ENCODE measurements around the gene MRAP.

MRAP gene

DNA sequence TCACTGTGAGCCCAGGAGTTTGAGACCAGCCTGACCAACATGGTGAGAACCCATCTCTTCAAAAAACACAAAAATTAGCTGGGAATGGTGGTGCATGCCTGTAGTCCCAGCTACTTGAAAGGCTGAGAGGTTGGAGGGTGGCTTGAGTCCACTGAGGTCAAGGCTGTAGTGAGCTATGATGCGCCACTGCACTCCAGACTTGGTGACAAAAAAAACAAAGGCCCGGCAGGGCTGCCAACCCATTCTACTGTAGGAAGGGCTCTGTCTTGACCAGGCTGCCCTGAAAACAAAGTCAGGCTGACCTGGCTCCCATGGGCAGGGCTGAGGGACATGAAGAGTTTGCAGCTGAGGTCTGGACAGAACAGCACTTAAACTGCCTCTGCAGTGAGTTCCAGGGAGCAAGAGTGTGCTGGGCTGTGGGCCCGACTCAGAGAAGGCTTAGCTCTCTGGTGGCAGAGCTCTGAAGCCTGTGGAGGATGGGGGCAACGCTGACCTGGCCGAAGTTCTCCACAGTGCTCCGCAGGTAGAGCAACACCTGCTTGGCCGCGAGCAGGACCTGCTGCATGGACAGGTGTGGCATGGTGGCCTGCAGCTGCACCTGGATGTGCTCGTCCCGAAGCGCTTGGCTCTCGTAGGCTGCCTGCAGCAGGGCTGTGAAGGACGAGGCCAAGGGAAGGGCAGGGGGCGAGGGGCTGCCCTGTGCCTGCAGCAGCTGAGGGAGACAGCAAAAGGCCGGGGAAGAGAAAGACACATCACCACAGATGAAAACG, 51.7 kb downstream of the MRAP start:
- no peak for DNase-seq

DNA sequence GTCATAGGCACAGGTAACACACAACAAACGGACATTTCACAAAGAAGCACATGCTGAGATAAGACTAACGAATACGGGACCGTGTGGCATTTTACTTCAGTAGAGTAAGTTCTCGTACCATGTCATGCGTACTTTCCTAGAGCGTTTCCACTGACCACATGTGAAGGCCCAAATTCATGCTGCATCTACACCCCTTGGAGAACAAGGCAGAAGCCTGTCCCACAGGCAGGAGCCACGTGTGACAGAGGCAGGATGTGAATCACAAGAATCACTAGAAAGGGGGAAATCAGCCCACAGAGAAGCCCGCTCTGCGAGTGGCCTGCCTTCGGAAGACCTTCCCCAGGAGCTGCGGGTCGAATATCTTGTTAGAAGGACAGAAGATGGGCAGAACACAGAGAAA, 52.3 kb downstream of the MRAP start:
- no peak for DNase-seq

GRCh38 chr21:32351428-32351827, 52.8 kb downstream of the MRAP start:
- no peak for DNase-seq

- DNase-seq = no peak
These were observed 53.9 kb downstream of the MRAP start for GRCh38 chr21:32352526-32352925.

DNA sequence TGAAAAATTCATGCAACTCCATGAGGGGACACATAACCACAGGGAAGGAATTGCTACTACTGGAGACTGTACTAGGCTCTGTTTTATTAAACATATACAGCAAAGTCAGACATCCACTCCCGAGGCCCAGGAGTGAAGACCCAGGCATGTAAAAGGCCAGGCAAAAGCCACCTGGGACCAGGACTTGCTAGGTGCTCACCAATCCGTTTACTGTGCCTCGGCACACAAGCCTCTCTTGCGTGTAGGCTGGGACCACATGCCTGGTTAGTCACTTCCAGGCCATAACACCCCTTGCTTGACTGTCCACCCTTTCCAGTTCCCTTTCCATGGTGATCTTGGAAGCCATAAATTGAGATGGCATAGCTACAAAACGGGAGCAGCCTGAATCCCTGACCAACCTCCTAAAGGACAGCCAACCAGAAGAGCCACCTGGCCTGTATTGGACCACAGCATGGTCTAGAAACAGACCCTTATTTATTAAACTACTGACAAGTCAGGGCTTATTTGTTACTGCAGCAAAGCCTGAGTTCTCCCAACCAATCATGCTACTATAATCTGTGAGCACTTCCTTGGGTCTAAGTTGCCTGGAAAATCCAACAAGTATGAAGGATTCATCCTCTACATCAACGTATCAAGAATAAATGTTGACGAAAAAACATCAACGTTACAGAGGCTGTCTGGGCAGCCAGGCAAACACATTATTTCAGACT, 54.5 kb downstream of the MRAP start:
- DNase-seq = no peak

DNA sequence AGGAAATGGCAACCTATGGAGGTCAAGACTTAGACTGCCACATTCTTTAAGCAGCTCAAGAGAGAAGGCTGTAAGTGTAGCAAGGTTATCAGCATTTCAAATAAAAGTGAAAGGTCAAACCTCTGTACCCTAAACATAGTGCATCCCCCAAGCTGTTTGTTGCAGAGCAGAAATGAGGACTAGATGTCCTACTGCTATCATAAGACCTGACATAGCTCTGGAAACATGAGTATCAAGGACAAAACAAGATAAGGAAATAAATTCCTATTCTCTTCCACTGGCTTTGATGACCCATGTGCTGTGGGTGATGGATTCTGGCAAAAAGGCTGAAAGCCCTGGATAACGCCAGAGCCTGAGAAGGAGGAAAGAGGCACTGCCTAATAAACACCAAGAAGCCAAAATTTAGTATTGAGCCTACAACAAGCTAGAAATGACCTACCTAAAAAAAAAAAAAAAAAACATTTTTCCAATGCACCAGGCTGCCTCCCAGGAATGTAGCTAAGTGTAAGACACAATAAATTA, 58.3 kb downstream of the MRAP start:
- DNase-seq = no peak

- no peak for DNase-seq
These were observed 61.1 kb downstream of the MRAP start for GRCh38 chr21:32359719-32360260.

GRCh38 chr21:32360401-32360975, 61.8 kb downstream of the MRAP start:
- no peak for DNase-seq

All from NCI-H1436 (cell line).